Gastroesophageal sphincter (tissue), 4 donors: Measurements from ENCODE around the gene LIX1L. TPM values are rescaled to one million over a fixed set of nuclear protein-coding genes. Genes with fewer than 3 reads are reported as not detected.

Experiments used
- ATAC-seq: fragments of 150-250 bp; one replicate; pipeline ENCODE4 v1.9.1; 2016; ENCODE audit warnings: mild to moderate bottlenecking, moderate library complexity
- H3K27ac ChIP-seq, 4 donors: fragments of 200-600 bp; sonication (generic) in 3 of 4; 1 replicate in 3 of 4; 2 replicates in 1 of 4; pipeline ENCODE4 v1.5.1; 2016 to 2019
- H3K27me3 ChIP-seq: fragments of 200-600 bp; sonication (generic); one replicate; pipeline ENCODE4 v1.5.1; 2019
- H3K36me3 ChIP-seq, 2 donors: fragments of 200-600 bp; sonication (generic); one replicate each; pipeline ENCODE4 v1.5.1; 2019; ENCODE audit warnings: control low read depth in 1 of 2
- H3K4me1 ChIP-seq, 3 donors: fragments of 200-600 bp; sonication (generic); 1 replicate in 2 of 3; 2 replicates in 1 of 3; pipeline ENCODE4 v1.5.1; 2016 to 2019; ENCODE audit warnings: control low read depth in 2 of 3
- H3K4me3 ChIP-seq, 2 donors: fragments of 200-600 bp; sonication (generic); one replicate each; pipeline ENCODE4 v1.5.1; 2019; ENCODE audit warnings: mild to moderate bottlenecking in 1 of 2, moderate library complexity in 1 of 2
- H3K9me3 ChIP-seq, 3 donors: fragments of 200-600 bp; sonication (generic); one replicate each; pipeline ENCODE4 v1.5.1; 2017 to 2019; ENCODE audit warnings: control low read depth in 2 of 3
- CTCF ChIP-seq, 4 experiments: fragments of 200-600 bp in 2 of 4; fragments of 450-650 bp in 2 of 4; sonication (generic) in 1 of 4; IDR thresholded peaks; one replicate each; pipeline ENCODE4 v1.5.1; 2017 to 2019; ENCODE audit warnings: antibody characterized with exemption in 4 of 4, mild to moderate bottlenecking in 2 of 4, moderate library complexity in 2 of 4
- EP300 ChIP-seq: sonication (generic); formaldehyde crosslinking; IDR thresholded peaks from one replicate; pipeline ENCODE4 v1.6.1; 2017; ENCODE audit warnings: antibody characterized with exemption, mild to moderate bottlenecking
- POLR2A ChIP-seq, 2 donors: fragments of 450-650 bp; IDR thresholded peaks; one replicate each; pipeline ENCODE4 v1.6.1; 2017; ENCODE audit warnings: antibody characterized with exemption in 2 of 2, mild to moderate bottlenecking in 2 of 2, moderate library complexity in 1 of 2
- POLR2AphosphoS5 ChIP-seq: sonication (generic); formaldehyde crosslinking; IDR thresholded peaks from one replicate; pipeline ENCODE4 v1.6.1; 2017; ENCODE audit warnings: antibody characterized with exemption
- WGBS, 2 donors: methylation state at CpG; one replicate each; pipeline ENCODE4 v1.1.5; 2018; ENCODE audit warnings: low coverage in 1 of 2; 5-methylcytosine and 5-hydroxymethylcytosine counted together
- total RNA-seq, 4 donors: library from RNA; depleted of rRNA; stranded (reverse); fragments of >200 nt; gene quantifications; one replicate each; pipeline ENCODE4 v1.1.0, GENCODE V29; 2016

The LIX1L gene
- total RNA-seq, 4 donors from 2014 or later, result 37.8 to 53.5 (median 45.3) TPM

- Histone ChIP-seq H3K4me3 (peak overlapping the region; percentile 61 to 97), H3K9me3 (no peaks in the 10 kb centered on the region), H3K4me1 (peaks cover 16 to 91% (median 20%) of the 10 kb centered on the region in 3 donors), H3K27me3 (no peaks in the 10 kb centered on the region), H3K27ac (peak overlapping the region; percentile 87 to 100 (median 99)), H3K36me3 (no peaks in the 10 kb centered on the region)
- no peak for ATAC-seq
- WGBS, 2 donors, result 0 to 3% methylated on average over 3 of the region's 3 CpGs
- TF ChIP-seq POLR2AphosphoS5 (peak; percentile 25), POLR2A (IDR thresholded peaks at IDR 0.05) (no peak)
Measured at GRCh38 chr1:145956781-145957442, 905 bp downstream of the LIX1L start.

- Histone ChIP-seq H3K4me1 (peaks cover 16 to 91% (median 19%) of the 10 kb centered on the region in 3 donors), H3K36me3 (no peaks in the 10 kb centered on the region), H3K27ac (peak overlapping the region; percentile 87 to 100 (median 99)), H3K9me3 (no peaks in the 10 kb centered on the region), H3K4me3 (peak overlapping the region; percentile 61 to 97), H3K27me3 (no peaks in the 10 kb centered on the region)
- ATAC-seq, result no peak
- TF ChIP-seq POLR2A (IDR thresholded peaks at IDR 0.05), result no peak
- TF ChIP-seq POLR2AphosphoS5, result no peak
- TF ChIP-seq EP300, result no peak
Measured at GRCh38 chr1:145956361-145956760, 1.5 kb downstream of the LIX1L start.

- ATAC-seq, result no peak
- H3K27ac ChIP-seq, result peak overlapping the region; percentile 87 to 100 (median 99)
- TF ChIP-seq POLR2AphosphoS5 (no peak), CTCF (IDR thresholded peaks at IDR 0.05) (no peak)
- H3K36me3 ChIP-seq, result no peaks in the 10 kb centered on the region
- no peaks in the 10 kb centered on the region for H3K27me3 ChIP-seq
- no peaks in the 10 kb centered on the region for H3K9me3 ChIP-seq
- H3K4me1 ChIP-seq, result peaks cover 16 to 93% (median 19%) of the 10 kb centered on the region in 3 donors
- H3K4me3 ChIP-seq, result peak overlapping the region in 1 of 2 donors; percentile 97
- 0 to 8% methylated on average over 2 of the region's 2 CpGs for WGBS, 2 donors
Measured at GRCh38 chr1:145955436-145955835, 2.4 kb downstream of the LIX1L start.

- Histone ChIP-seq H3K27me3 (no peaks in the 10 kb centered on the region), H3K27ac (peak overlapping the region in 3 of 4 donors; percentile 9 to 100 (median 100)), H3K9me3 (no peaks in the 10 kb centered on the region), H3K4me3 (no peak overlapping the region), H3K36me3 (no peaks in the 10 kb centered on the region), H3K4me1 (peaks cover 16 to 93% (median 25%) of the 10 kb centered on the region in 3 donors)
- no peak for ATAC-seq
- TF ChIP-seq POLR2A (IDR thresholded peaks at IDR 0.05) (no peak), CTCF (IDR thresholded peaks at IDR 0.05) (no peak), POLR2AphosphoS5 (no peak), EP300 (no peak)
- 46 to 78% methylated on average over 3 of the region's 6 CpGs for WGBS, 2 donors
Measured at GRCh38 chr1:145953861-145954260, 4.0 kb downstream of the LIX1L start.

- no peak for ATAC-seq
- 96 to 100% methylated on average over 2 to 3 of the region's 3 CpGs for WGBS, 2 donors
- peaks cover 16 to 88% (median 20%) of the 10 kb centered on the region in 3 donors for H3K4me1 ChIP-seq
- no peaks in the 10 kb centered on the region for H3K27me3 ChIP-seq
- no peaks in the 10 kb centered on the region for H3K9me3 ChIP-seq
- no peak for TF ChIP-seq POLR2A (IDR thresholded peaks at IDR 0.05)
- no peak for TF ChIP-seq EP300
- no peak for TF ChIP-seq CTCF (IDR thresholded peaks at IDR 0.05)
- no peak for TF ChIP-seq POLR2AphosphoS5
- no peak overlapping the region for H3K27ac ChIP-seq
- H3K36me3 ChIP-seq, result no peaks in the 10 kb centered on the region
- H3K4me3 ChIP-seq, result no peak overlapping the region
Measured at GRCh38 chr1:145952903-145953302, 4.9 kb downstream of the LIX1L start.

GRCh38 chr1:145951526-145951925, 6.3 kb downstream of the LIX1L start:
- TF ChIP-seq POLR2A (IDR thresholded peaks at IDR 0.05) (no peak), EP300 (no peak), POLR2AphosphoS5 (no peak), CTCF (IDR thresholded peaks at IDR 0.05) (no peak)
- Histone ChIP-seq H3K4me3 (no peak overlapping the region), H3K4me1 (peaks cover 16 to 87% (median 20%) of the 10 kb centered on the region in 3 donors), H3K27me3 (no peaks in the 10 kb centered on the region), H3K36me3 (peaks cover 0 to 14% of the 10 kb centered on the region in 2 donors), H3K9me3 (no peaks in the 10 kb centered on the region), H3K27ac (no peak overlapping the region)
- WGBS, 2 donors, result 58 to 80% methylated on average over 1 of the region's 1 CpG
- no peak for ATAC-seq
